GM12878 (cell line): ENCODE measurements around the gene LSM10. TPM values are rescaled to one million over a fixed set of nuclear protein-coding genes. Genes with fewer than 3 reads are reported as not detected.

Source experiments
- BCL11A ChIP-seq: IDR thresholded peaks from 2 replicates; pipeline ENCODE4 v1.6.1; 2011; ENCODE audit warnings: low read depth, low read length
- CBFB ChIP-seq: IDR thresholded peaks from 2 replicates; pipeline ENCODE4 v1.6.1; 2016; ENCODE audit warnings: antibody characterized with exemption, low read depth
- CREM ChIP-seq: IDR thresholded peaks from 2 replicates; pipeline ENCODE4 v1.6.1; 2014; ENCODE audit warnings: antibody characterized with exemption, low read depth
- FOS ChIP-seq: IDR thresholded peaks from 3 replicates; pipeline ENCODE4 v1.6.1; 2011; ENCODE audit warnings: borderline replicate concordance; ENCODE audit not compliant: insufficient read length; ENCODE audit errors: extremely low read depth
- FOXM1 ChIP-seq: IDR thresholded peaks from 2 replicates; pipeline ENCODE4 v1.6.1; 2012; ENCODE audit warnings: low read depth, mild to moderate bottlenecking, inconsistent platforms, low read length, moderate library complexity
- HDGF ChIP-seq: fragments of 450-650 bp; IDR thresholded peaks from 2 replicates; pipeline ENCODE4 v1.6.1; 2016; ENCODE audit warnings: antibody characterized with exemption
- HSF1 ChIP-seq: fragments of 150-350 bp; IDR thresholded peaks from 2 replicates; pipeline ENCODE4 v1.6.1; 2014; ENCODE audit warnings: mild to moderate bottlenecking, low read depth, low read length
- JUND ChIP-seq: IDR thresholded peaks from 2 replicates; pipeline ENCODE4 v1.6.1; 2012; ENCODE audit warnings: low read depth, mild to moderate bottlenecking, low read length, improper control_type of control experiment, moderate library complexity
- KAT2A ChIP-seq: conservative IDR thresholded peaks from 2 replicates; pipeline ENCODE4 v1.6.1; 2011; ENCODE audit warnings: low read depth, low read length; ENCODE audit not compliant: control insufficient read depth
- KDM1A ChIP-seq: fragments of 200-600 bp; sonication (generic); IDR thresholded peaks from 2 replicates; pipeline ENCODE4 v1.6.1; 2016; ENCODE audit warnings: borderline replicate concordance
- MTA2 ChIP-seq: fragments of 450-650 bp; IDR thresholded peaks from 2 replicates; pipeline ENCODE4 v1.6.1; 2016; ENCODE audit warnings: low read depth, mild to moderate bottlenecking, moderate library complexity
- NFXL1 ChIP-seq: fragments of 450-650 bp; IDR thresholded peaks from 2 replicates; pipeline ENCODE4 v1.6.1; 2017; ENCODE audit warnings: antibody characterized with exemption, mild to moderate bottlenecking, borderline replicate concordance
- RUNX3 ChIP-seq: IDR thresholded peaks from 2 replicates; pipeline ENCODE4 v1.6.1; 2012; ENCODE audit warnings: low read length, inconsistent platforms
- SIX5 ChIP-seq: IDR thresholded peaks from 2 replicates; pipeline ENCODE4 v1.6.1; 2011; ENCODE audit warnings: mild to moderate bottlenecking, low read depth, low read length, moderate library complexity; ENCODE audit not compliant: severe bottlenecking
- STAT3 ChIP-seq: IDR thresholded peaks from 2 replicates; pipeline ENCODE4 v1.6.1; 2011; ENCODE audit warnings: low read depth, low read length, improper control_type of control experiment
- ZBTB4 ChIP-seq: fragments of 450-650 bp; formaldehyde crosslinking; IDR thresholded peaks from 2 replicates; pipeline ENCODE4 v1.4.0; 2022; ENCODE audit warnings: mild to moderate bottlenecking, moderate library complexity
- ZNF384 ChIP-seq: IDR thresholded peaks from 2 replicates; pipeline ENCODE4 v1.6.1; 2012; ENCODE audit warnings: low read depth, mild to moderate bottlenecking, low read length, improper control_type of control experiment, borderline replicate concordance
- polyA plus RNA-seq, 11 experiments: library from polyadenylated mRNA; depleted of rRNA in 4 of 11; unstranded in 6 of 11; stranded (reverse) in 5 of 11; fragments of >200 nt; fragmentation: Nextera tagmentation in 4 of 11; fragmentation: Illumina TruSeq in 1 of 11; extraction: Ambion mirVana in 4 of 11; extraction: Trizol in 1 of 11; gene quantifications; 1 replicate in 1 of 11; 2 replicates in 10 of 11; pipeline versions ENCODE4 v1.2.1 to v1.2.3, GENCODE V29; 2011 to 2016; ENCODE audit warnings: inconsistent platforms in 2 of 11, missing spikeins in 2 of 11, low read depth in 1 of 11
- total RNA-seq, 4 experiments: library from RNA; depleted of rRNA in 3 of 4; stranded (reverse); fragments of >200 nt in 3 of 4; fragmentation: Illumina TruSeq in 1 of 4; extraction: Trizol in 1 of 4; gene quantifications; 2 replicates each; pipeline versions ENCODE4 v1.2.1 to v1.2.3, GENCODE V29; 2013 to 2021
- TF ChIP-seq, protein P1 (sequence below): IDR thresholded peaks from 2 replicates; pipeline ENCODE4 v1.6.1; 2012; ENCODE audit warnings: mild to moderate bottlenecking, low read depth, low read length
- TF ChIP-seq, protein P2 (sequence below): fragments of 450-650 bp; IDR thresholded peaks from 2 replicates; pipeline ENCODE4 v1.6.1; 2016; ENCODE audit warnings: mild to moderate bottlenecking

The LSM10 gene
- total and polyA plus RNA-seq, 10 of the 15 experiments (the other 5 are each of a cell fraction or from before 2014, with no cell fraction given): 13.1 to 103 (median 57.5) TPM

DNA sequence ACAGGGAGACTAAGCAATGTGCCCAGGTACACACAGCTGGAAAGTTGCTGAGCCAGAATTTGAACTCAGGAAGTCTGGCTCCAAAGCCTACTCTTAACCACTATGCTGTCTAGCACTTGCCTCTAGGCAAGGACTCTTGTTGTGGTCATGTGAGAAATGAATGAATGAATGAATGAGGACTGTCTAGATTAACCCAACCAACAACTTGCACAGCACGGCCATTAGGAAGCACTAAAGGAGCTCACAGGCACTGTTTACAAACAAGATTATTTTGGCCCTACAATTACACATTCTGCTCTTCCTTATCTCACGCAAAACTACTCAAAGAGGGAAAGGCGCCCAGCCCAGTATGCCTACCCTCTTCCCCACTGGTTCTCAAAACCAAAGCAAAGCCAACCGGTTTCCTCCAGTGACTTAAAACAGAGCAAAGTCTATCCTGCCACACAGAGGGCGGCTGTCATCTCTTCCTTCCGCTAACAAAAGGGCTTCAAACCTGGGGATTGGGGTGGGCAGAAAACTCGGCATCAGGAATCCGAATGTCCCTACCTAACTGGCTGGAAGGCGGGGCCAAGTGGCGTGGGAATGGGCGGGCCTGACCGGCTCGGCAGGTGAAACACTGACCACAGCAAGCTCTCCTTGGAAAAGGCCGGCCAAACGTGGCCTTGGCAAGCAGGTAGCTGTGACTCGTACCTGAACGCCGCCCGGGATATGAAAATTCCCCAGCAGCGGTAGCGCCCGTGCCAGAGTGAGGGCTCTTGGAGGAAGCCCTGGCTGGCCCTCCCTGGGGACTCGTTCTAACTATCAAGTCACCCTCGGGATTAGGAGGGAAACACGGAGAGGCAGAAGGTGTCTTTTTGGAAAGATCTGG, 12.9 kb downstream of the LSM10 start (continued):
- no peak for TF ChIP-seq ZBTB4
- no peak for TF ChIP-seq RUNX3
- TF ChIP-seq NFXL1: no peak
- no peak for TF ChIP-seq BCL11A
- no peak for TF ChIP-seq JUND
- no peak for TF ChIP-seq FOS
- TF ChIP-seq KDM1A: no peak
- TF ChIP-seq ZNF384: no peak
- no peak for TF ChIP-seq SIX5
- TF ChIP-seq FOXM1: no peak
- no peak for TF ChIP-seq KAT2A
- no peak for TF ChIP-seq STAT3
- TF ChIP-seq MTA2: no peak
- no peak for TF ChIP-seq CREM
- TF ChIP-seq HDGF: no peak
- TF ChIP-seq CBFB: no peak
- TF ChIP-seq HSF1: no peak
- TF ChIP-seq, protein P1, sequence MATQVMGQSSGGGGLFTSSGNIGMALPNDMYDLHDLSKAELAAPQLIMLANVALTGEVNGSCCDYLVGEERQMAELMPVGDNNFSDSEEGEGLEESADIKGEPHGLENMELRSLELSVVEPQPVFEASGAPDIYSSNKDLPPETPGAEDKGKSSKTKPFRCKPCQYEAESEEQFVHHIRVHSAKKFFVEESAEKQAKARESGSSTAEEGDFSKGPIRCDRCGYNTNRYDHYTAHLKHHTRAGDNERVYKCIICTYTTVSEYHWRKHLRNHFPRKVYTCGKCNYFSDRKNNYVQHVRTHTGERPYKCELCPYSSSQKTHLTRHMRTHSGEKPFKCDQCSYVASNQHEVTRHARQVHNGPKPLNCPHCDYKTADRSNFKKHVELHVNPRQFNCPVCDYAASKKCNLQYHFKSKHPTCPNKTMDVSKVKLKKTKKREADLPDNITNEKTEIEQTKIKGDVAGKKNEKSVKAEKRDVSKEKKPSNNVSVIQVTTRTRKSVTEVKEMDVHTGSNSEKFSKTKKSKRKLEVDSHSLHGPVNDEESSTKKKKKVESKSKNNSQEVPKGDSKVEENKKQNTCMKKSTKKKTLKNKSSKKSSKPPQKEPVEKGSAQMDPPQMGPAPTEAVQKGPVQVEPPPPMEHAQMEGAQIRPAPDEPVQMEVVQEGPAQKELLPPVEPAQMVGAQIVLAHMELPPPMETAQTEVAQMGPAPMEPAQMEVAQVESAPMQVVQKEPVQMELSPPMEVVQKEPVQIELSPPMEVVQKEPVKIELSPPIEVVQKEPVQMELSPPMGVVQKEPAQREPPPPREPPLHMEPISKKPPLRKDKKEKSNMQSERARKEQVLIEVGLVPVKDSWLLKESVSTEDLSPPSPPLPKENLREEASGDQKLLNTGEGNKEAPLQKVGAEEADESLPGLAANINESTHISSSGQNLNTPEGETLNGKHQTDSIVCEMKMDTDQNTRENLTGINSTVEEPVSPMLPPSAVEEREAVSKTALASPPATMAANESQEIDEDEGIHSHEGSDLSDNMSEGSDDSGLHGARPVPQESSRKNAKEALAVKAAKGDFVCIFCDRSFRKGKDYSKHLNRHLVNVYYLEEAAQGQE: no peak
- TF ChIP-seq, protein P2, sequence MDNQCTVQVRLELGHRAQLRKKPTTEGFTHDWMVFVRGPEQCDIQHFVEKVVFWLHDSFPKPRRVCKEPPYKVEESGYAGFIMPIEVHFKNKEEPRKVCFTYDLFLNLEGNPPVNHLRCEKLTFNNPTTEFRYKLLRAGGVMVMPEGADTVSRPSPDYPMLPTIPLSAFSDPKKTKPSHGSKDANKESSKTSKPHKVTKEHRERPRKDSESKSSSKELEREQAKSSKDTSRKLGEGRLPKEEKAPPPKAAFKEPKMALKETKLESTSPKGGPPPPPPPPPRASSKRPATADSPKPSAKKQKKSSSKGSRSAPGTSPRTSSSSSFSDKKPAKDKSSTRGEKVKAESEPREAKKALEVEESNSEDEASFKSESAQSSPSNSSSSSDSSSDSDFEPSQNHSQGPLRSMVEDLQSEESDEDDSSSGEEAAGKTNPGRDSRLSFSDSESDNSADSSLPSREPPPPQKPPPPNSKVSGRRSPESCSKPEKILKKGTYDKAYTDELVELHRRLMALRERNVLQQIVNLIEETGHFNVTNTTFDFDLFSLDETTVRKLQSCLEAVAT: no peak
